Liver (tissue), 9 donors: Measurements from ENCODE around the gene MED27. TPM values are rescaled to one million over a fixed set of nuclear protein-coding genes. Genes with fewer than 3 reads are reported as not detected.

Source experiments
- DNase-seq: peaks from one replicate; pipeline ENCODE4 v3.0.0-alpha.2; 2017; ENCODE audit warnings: low spot score
- H3K27ac ChIP-seq, 2 donors: one replicate each; pipeline ENCODE4 v1.7.0; 2013; ENCODE audit warnings: inconsistent platforms in 2 of 2, low read length in 2 of 2, control low read depth in 1 of 2, low read depth in 1 of 2, mild to moderate bottlenecking in 1 of 2
- H3K27me3 ChIP-seq, 4 donors: one replicate each; pipeline versions ENCODE4 v1.6.1 to v1.7.0; 2013; ENCODE audit warnings: low read length in 3 of 4, inconsistent platforms in 1 of 4, mild to moderate bottlenecking in 1 of 4, moderate library complexity in 1 of 4; ENCODE audit not compliant: control insufficient read depth in 4 of 4, insufficient read depth in 4 of 4
- H3K36me3 ChIP-seq, 4 donors: one replicate each; pipeline versions ENCODE4 v1.6.1 to v1.7.0; 2013; ENCODE audit warnings: low read length in 3 of 4, mild to moderate bottlenecking in 3 of 4, low read depth in 1 of 4, moderate library complexity in 1 of 4; ENCODE audit not compliant: control insufficient read depth in 4 of 4, insufficient read depth in 3 of 4
- H3K4me1 ChIP-seq, 4 donors: one replicate each; pipeline versions ENCODE4 v1.6.1 to v1.7.0; 2013; ENCODE audit warnings: low read length in 3 of 4, mild to moderate bottlenecking in 3 of 4, moderate library complexity in 1 of 4; ENCODE audit not compliant: control insufficient read depth in 4 of 4, insufficient read depth in 4 of 4
- H3K4me3 ChIP-seq, 3 donors: one replicate each; pipeline versions ENCODE4 v1.6.1 to v1.7.0; 2013; ENCODE audit warnings: low read length in 3 of 3, control low read depth in 1 of 3, low read depth in 1 of 3, mild to moderate bottlenecking in 1 of 3
- H3K9ac ChIP-seq, 2 donors: one replicate each; pipeline ENCODE4 v1.7.0; 2013; ENCODE audit warnings: low read length in 2 of 2, mild to moderate bottlenecking in 2 of 2, moderate library complexity in 2 of 2, control low read depth in 1 of 2, low read depth in 1 of 2
- H3K9me3 ChIP-seq, 4 donors: one replicate each; pipeline versions ENCODE4 v1.6.1 to v1.7.0; 2013; ENCODE audit warnings: low read length in 3 of 4; ENCODE audit not compliant: control insufficient read depth in 4 of 4
- EGR1 ChIP-seq, 2 donors: IDR thresholded peaks; 2 replicates each; pipeline ENCODE4 v1.6.1; 2016 to 2018; ENCODE audit warnings: antibody characterized with exemption in 2 of 2, low read depth in 2 of 2
- FOXA1 ChIP-seq: IDR thresholded peaks from 2 replicates; pipeline ENCODE4 v1.6.1; 2016; ENCODE audit warnings: antibody characterized with exemption
- FOXA2 ChIP-seq: IDR thresholded peaks from 2 replicates; pipeline ENCODE4 v1.6.1; 2016; ENCODE audit warnings: antibody characterized with exemption
- GABPA ChIP-seq, 2 donors: IDR thresholded peaks in 1 of 2; conservative IDR thresholded peaks in 1 of 2; 2 replicates each; pipeline ENCODE4 v1.6.1; 2016; ENCODE audit warnings: antibody characterized with exemption in 2 of 2, mild to moderate bottlenecking in 1 of 2, moderate library complexity in 1 of 2
- HNF4A ChIP-seq, 2 donors: conservative IDR thresholded peaks; 2 replicates each; pipeline ENCODE4 v1.6.1; 2016; ENCODE audit warnings: antibody characterized with exemption in 2 of 2, mild to moderate bottlenecking in 2 of 2
- HNF4G ChIP-seq: IDR thresholded peaks from 2 replicates; pipeline ENCODE4 v1.6.1; 2016; ENCODE audit warnings: antibody characterized with exemption
- JUND ChIP-seq, 2 donors: IDR thresholded peaks; 2 replicates each; pipeline ENCODE4 v1.6.1; 2016; ENCODE audit warnings: antibody characterized with exemption in 2 of 2
- MAX ChIP-seq: IDR thresholded peaks from 2 replicates; pipeline ENCODE4 v1.6.1; 2016; ENCODE audit warnings: antibody characterized with exemption
- NR2F2 ChIP-seq: IDR thresholded peaks from 2 replicates; pipeline ENCODE4 v1.6.1; 2016; ENCODE audit warnings: antibody characterized with exemption
- REST ChIP-seq: IDR thresholded peaks from 2 replicates; pipeline ENCODE4 v1.6.1; 2016; ENCODE audit warnings: antibody characterized with exemption, mild to moderate bottlenecking
- RXRA ChIP-seq, 2 donors: IDR thresholded peaks; 2 replicates each; pipeline ENCODE4 v1.6.1; 2017 to 2018; ENCODE audit warnings: antibody characterized with exemption in 2 of 2, mild to moderate bottlenecking in 1 of 2
- SP1 ChIP-seq: IDR thresholded peaks from 2 replicates; pipeline ENCODE4 v1.6.1; 2018; ENCODE audit warnings: antibody characterized with exemption, mild to moderate bottlenecking
- TAF1 ChIP-seq: conservative IDR thresholded peaks from 2 replicates; pipeline ENCODE4 v1.6.1; 2016; ENCODE audit warnings: antibody characterized with exemption, mild to moderate bottlenecking
- YY1 ChIP-seq: IDR thresholded peaks from 2 replicates; pipeline ENCODE4 v1.6.1; 2016; ENCODE audit warnings: antibody characterized with exemption, mild to moderate bottlenecking
- ZBTB33 ChIP-seq: IDR thresholded peaks from 2 replicates; pipeline ENCODE4 v1.6.1; 2016; ENCODE audit warnings: antibody characterized with exemption
- WGBS: extraction: QIAGEN DNeasy Blood & Tissue Kit; methylation state at CpG from one replicate; pipeline ENCODE4 v1.1.7; 2013; 5-methylcytosine and 5-hydroxymethylcytosine counted together
- polyA plus RNA-seq, 2 donors: library from polyadenylated mRNA; stranded (reverse) in 1 of 2; unstranded in 1 of 2; fragments of 200-250 nt in 1 of 2; fragments of >200 nt in 1 of 2; fragmentation: Nextera tagmentation in 1 of 2; extraction: Ambion mirVana in 1 of 2; gene quantifications; one replicate each; pipeline versions ENCODE4 v1.2.1 to v1.2.3, GENCODE V29; 2013 to 2015
- total RNA-seq, 2 donors: library from RNA; depleted of rRNA; stranded (reverse); fragments of >200 nt; gene quantifications; one replicate each; pipeline ENCODE4 v1.2.3, GENCODE V29; 2014
- TF ChIP-seq, protein P1 (sequence below): IDR thresholded peaks from 2 replicates; pipeline ENCODE4 v1.6.1; 2016; ENCODE audit warnings: antibody characterized with exemption
- donor health status: healthy.
- donor health status: healthy.
- donor health status: healthy.
- donor health status: healthy.
- donor health status: healthy.

The MED27 gene
- total and polyA plus RNA-seq, 4 donors: 4.6 to 7.9 (median 5.5) TPM

DNA sequence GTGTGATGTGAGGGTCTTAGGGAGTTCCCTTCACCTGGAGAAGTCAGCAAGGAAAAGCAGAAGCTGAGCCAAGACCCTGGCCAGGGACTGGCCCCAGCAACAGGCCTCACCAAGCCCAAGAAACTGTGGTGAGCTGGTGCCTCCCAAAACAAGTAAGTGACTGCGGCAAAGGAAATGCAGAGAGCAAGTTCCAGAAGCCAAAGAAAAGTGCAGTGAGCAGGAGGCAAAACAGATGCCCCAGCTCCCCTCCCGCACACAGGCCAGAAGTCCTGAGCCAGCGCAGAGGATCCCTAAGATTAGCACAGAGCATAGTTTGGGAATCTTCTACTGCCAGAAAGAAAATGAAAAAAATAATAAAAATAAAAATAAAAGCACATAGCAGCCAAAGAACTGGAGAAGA is 13.2 kb downstream of the MED27 start:
- H3K36me3 ChIP-seq: peaks cover 0 to 17% (median 1%) of the 10 kb centered on the region in 4 donors
- WGBS: 93% methylated on average over 3 of the region's 3 CpGs

DNA sequence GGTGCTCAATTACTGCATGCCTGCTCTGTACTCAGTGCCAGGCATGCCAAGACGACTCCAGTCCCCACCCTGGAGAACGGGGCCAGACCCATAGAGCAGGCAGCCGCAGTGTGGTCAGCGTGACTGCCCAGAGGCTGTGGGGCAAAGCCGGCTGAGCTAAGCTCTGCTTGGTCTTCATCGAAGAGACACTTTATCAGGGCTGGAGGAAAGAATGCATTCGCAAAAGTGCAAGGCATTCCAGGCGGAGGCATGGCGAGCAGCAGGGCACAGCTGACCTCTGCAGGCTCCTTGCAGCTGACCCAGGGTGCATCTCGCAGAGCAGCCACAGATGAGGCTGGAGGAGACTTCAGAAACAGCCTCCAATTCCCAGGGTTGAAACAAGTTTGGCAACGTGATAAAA is 13.6 kb downstream of the MED27 start:
- WGBS: 93% methylated on average over 11 of the region's 11 CpGs
- Histone ChIP-seq H3K27ac (no peak overlapping the region), H3K4me1 (no peaks in the 10 kb centered on the region), H3K4me3 (no peak overlapping the region), H3K36me3 (peaks cover 0 to 17% (median 1%) of the 10 kb centered on the region in 4 donors), H3K9me3 (no peaks in the 10 kb centered on the region), H3K27me3 (no peaks in the 10 kb centered on the region), H3K9ac (no peak overlapping the region)
- no peak for DNase-seq
- TF ChIP-seq HNF4G: no peak
- TF ChIP-seq RXRA (IDR thresholded peaks at IDR 0.05): no peak
- no peak for TF ChIP-seq EGR1 (IDR thresholded peaks at IDR 0.05; ENCODE audit: low read depth in 2 of 2)
- no peak for TF ChIP-seq NR2F2
- TF ChIP-seq REST: no peak
- no peak for TF ChIP-seq FOXA2
- TF ChIP-seq FOXA1: no peak
- no peak for TF ChIP-seq GABPA (IDR thresholded peaks at IDR 0.05 in 1 of 2, conservative IDR thresholded peaks at IDR 0.05 in 1 of 2)

More for the DNA sequence above, 13.2 kb downstream of the MED27 start:
- H3K4me1 ChIP-seq: no peaks in the 10 kb centered on the region
- no peak for DNase-seq
- no peak overlapping the region for H3K27ac ChIP-seq
- H3K27me3 ChIP-seq: no peaks in the 10 kb centered on the region
- TF ChIP-seq HNF4A (conservative IDR thresholded peaks at IDR 0.05): no peak
- no peak for TF ChIP-seq TAF1
- no peak overlapping the region for H3K4me3 ChIP-seq
- no peak overlapping the region for H3K9ac ChIP-seq
- no peaks in the 10 kb centered on the region for H3K9me3 ChIP-seq

- WGBS: 86% methylated on average over 6 of the region's 6 CpGs
- H3K9ac ChIP-seq: no peak overlapping the region
- no peak for DNase-seq
- H3K4me1 ChIP-seq: no peaks in the 10 kb centered on the region
- H3K36me3 ChIP-seq: peaks cover 0 to 4% (median 2%) of the 10 kb centered on the region in 4 donors
- H3K4me3 ChIP-seq: no peak overlapping the region
- H3K27ac ChIP-seq: no peak overlapping the region
- H3K9me3 ChIP-seq: no peaks in the 10 kb centered on the region
- no peaks in the 10 kb centered on the region for H3K27me3 ChIP-seq
- no peak for TF ChIP-seq REST
- TF ChIP-seq, protein P1, sequence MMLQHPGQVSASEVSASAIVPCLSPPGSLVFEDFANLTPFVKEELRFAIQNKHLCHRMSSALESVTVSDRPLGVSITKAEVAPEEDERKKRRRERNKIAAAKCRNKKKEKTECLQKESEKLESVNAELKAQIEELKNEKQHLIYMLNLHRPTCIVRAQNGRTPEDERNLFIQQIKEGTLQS: no peak
- no peak for TF ChIP-seq JUND (IDR thresholded peaks at IDR 0.05)
- no peak for TF ChIP-seq NR2F2
- TF ChIP-seq YY1: no peak
- no peak for TF ChIP-seq HNF4A (conservative IDR thresholded peaks at IDR 0.05)
- no peak for TF ChIP-seq RXRA (IDR thresholded peaks at IDR 0.05)
- TF ChIP-seq ZBTB33: no peak
- TF ChIP-seq SP1: no peak
- no peak for TF ChIP-seq FOXA2
- TF ChIP-seq GABPA (IDR thresholded peaks at IDR 0.05 in 1 of 2, conservative IDR thresholded peaks at IDR 0.05 in 1 of 2): no peak
- no peak for TF ChIP-seq HNF4G
- no peak for TF ChIP-seq TAF1
- no peak for TF ChIP-seq MAX
- TF ChIP-seq EGR1 (IDR thresholded peaks at IDR 0.05; ENCODE audit: low read depth in 2 of 2): no peak
- no peak for TF ChIP-seq FOXA1
These were observed 16.4 kb downstream of the MED27 start for GRCh38 chr9:132063281-132063680.
